HepG2 (cell line): ENCODE data around the gene RPS6KA2.

Experiments
- ARID2 ChIP-seq: sonication (generic); formaldehyde crosslinking; IDR thresholded peaks from 2 replicates; pipeline ENCODE4 v1.8.1; 2022; ENCODE audit warnings: mild to moderate bottlenecking, missing genetic modification reagents, borderline replicate concordance
- FOXK1 ChIP-seq: sonication (generic); formaldehyde crosslinking; IDR thresholded peaks from 2 replicates; pipeline ENCODE4 v1.4.0; 2020; ENCODE audit warnings: low read depth, missing genetic modification reagents, borderline replicate concordance
- REST ChIP-seq, 2 experiments: IDR thresholded peaks; 2 replicates each; pipeline ENCODE4 v1.6.1; 2011 to 2012; ENCODE audit warnings: low read length in 2 of 2, borderline replicate concordance in 1 of 2, low read depth in 1 of 2, mild to moderate bottlenecking in 1 of 2, moderate library complexity in 1 of 2
- TF ChIP-seq, protein P1 (sequence below): sonication (generic); formaldehyde crosslinking; IDR thresholded peaks from 2 replicates; pipeline ENCODE4 v1.4.0; 2020; ENCODE audit warnings: missing genetic modification reagents
- TF ChIP-seq, protein P2 (sequence below): sonication (generic); formaldehyde crosslinking; IDR thresholded peaks from 2 replicates; pipeline ENCODE4 v1.9.0; 2021; ENCODE audit warnings: missing genetic modification reagents, borderline replicate concordance

GRCh38 chr6:166619912-166620311 is 7.1 kb downstream of the RPS6KA2 start:
- TF ChIP-seq, protein P1, sequence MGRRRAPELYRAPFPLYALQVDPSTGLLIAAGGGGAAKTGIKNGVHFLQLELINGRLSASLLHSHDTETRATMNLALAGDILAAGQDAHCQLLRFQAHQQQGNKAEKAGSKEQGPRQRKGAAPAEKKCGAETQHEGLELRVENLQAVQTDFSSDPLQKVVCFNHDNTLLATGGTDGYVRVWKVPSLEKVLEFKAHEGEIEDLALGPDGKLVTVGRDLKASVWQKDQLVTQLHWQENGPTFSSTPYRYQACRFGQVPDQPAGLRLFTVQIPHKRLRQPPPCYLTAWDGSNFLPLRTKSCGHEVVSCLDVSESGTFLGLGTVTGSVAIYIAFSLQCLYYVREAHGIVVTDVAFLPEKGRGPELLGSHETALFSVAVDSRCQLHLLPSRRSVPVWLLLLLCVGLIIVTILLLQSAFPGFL (CRISPR knock-in tag), result no peak
- TF ChIP-seq ARID2 (CRISPR knock-in tag) (no peak), REST (IDR thresholded peaks at IDR 0.05; ENCODE audit: borderline replicate concordance in 1 of 2, low read depth in 1 of 2, low read length in 2 of 2) (no peak), FOXK1 (CRISPR knock-in tag) (no peak)
- TF ChIP-seq, protein P2, sequence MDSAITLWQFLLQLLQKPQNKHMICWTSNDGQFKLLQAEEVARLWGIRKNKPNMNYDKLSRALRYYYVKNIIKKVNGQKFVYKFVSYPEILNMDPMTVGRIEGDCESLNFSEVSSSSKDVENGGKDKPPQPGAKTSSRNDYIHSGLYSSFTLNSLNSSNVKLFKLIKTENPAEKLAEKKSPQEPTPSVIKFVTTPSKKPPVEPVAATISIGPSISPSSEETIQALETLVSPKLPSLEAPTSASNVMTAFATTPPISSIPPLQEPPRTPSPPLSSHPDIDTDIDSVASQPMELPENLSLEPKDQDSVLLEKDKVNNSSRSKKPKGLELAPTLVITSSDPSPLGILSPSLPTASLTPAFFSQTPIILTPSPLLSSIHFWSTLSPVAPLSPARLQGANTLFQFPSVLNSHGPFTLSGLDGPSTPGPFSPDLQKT, result no peak
